Activated CD8-positive, alpha-beta memory T cell treated with anti-CD3 and anti-CD28 coated beads, Interleukin-2, amount 50 U/mL, for 48 hours (primary cell): ENCODE measurements around the gene TLCD1.

Experiments
- DNase-seq: peaks from one replicate; pipeline ENCODE4 v3.0.0-alpha.2; 2020

The TLCD1 gene

GRCh38 chr17:28726226-28726626, at the start of gene TLCD1:
Gene TLCD1, minus strand, starts transcription at chr17:28726233. Its CDS starts 136 bp downstream, at chr17:28726097.
- peak; percentile 89 for DNase-seq

GRCh38 chr17:28774206-28774605, 48.2 kb upstream of the TLCD1 start:
- no peak for DNase-seq

GRCh38 chr17:28773736-28774135, 47.7 kb upstream of the TLCD1 start:
- no peak for DNase-seq

GRCh38 chr17:28765038-28765437, 39.0 kb upstream of the TLCD1 start:
- DNase-seq = no peak

- peak; percentile 84 for DNase-seq
Measured at GRCh38 chr17:28763804-28764266, 37.8 kb upstream of the TLCD1 start.

- no peak for DNase-seq
Measured at GRCh38 chr17:28763137-28763799, 37.2 kb upstream of the TLCD1 start.

- DNase-seq = no peak
Measured at GRCh38 chr17:28760601-28761562, 34.8 kb upstream of the TLCD1 start.

- no peak for DNase-seq
Measured at GRCh38 chr17:28759256-28759865, 33.3 kb upstream of the TLCD1 start.

GRCh38 chr17:28758411-28759121, 32.5 kb upstream of the TLCD1 start:
- DNase-seq = no peak

- no peak for DNase-seq
Measured at GRCh38 chr17:28756049-28756804, 30.2 kb upstream of the TLCD1 start.

- no peak for DNase-seq
Measured at GRCh38 chr17:28755486-28755885, 29.5 kb upstream of the TLCD1 start.

- no peak for DNase-seq
Measured at GRCh38 chr17:28751600-28752366, 25.8 kb upstream of the TLCD1 start.

GRCh38 chr17:28750178-28751047, 24.4 kb upstream of the TLCD1 start:
- DNase-seq = peak; percentile 92

- no peak for DNase-seq
Measured at GRCh38 chr17:28749516-28750177, 23.6 kb upstream of the TLCD1 start.

GRCh38 chr17:28748852-28749515, 23.0 kb upstream of the TLCD1 start:
- DNase-seq = no peak

GRCh38 chr17:28747801-28748750, 22.0 kb upstream of the TLCD1 start:
- DNase-seq = no peak

GRCh38 chr17:28747051-28747691, 21.1 kb upstream of the TLCD1 start:
- DNase-seq = no peak
